CD4-positive, alpha-beta memory T cell (primary cell): Measurements from ENCODE around the gene MFRP. TPM values are rescaled to one million over a fixed set of nuclear protein-coding genes. Genes with fewer than 3 reads are reported as not detected.

ENCODE experiments used
- CTCF ChIA-PET: fragments of 350-600 bp; sonication (Branson Sonifier 250); formaldehyde crosslinking; loops from one replicate; lab custom pipeline; 2021; ENCODE audit warnings: inconsistent platforms; ENCODE audit not compliant: partially characterized antibody; lab: Charles Lee
- POLR2A ChIA-PET: fragments of 350-600 bp; sonication (Branson Sonifier 250); formaldehyde crosslinking; loops from one replicate; lab custom pipeline; 2021; ENCODE audit not compliant: partially characterized antibody; lab: Charles Lee
- DNase-seq, 5 donors: peaks; one replicate each; pipeline versions ENCODE4 v3.0.0 to v3.0.0-alpha.2; 2020 to 2022; ENCODE audit warnings: mixed read lengths in 1 of 5
- H3K27ac ChIP-seq: one replicate; pipeline ENCODE4 v1.7.0; 2013; ENCODE audit warnings: low read depth, low read length
- H3K27me3 ChIP-seq: 2 replicates; pipeline ENCODE4 v1.7.0; 2013; ENCODE audit warnings: mild to moderate bottlenecking, low read length, moderate library complexity; ENCODE audit not compliant: insufficient read depth
- H3K36me3 ChIP-seq: 2 replicates; pipeline ENCODE4 v1.7.0; 2013; ENCODE audit warnings: mild to moderate bottlenecking, low read length, moderate library complexity; ENCODE audit not compliant: insufficient read depth
- H3K4me1 ChIP-seq: 2 replicates; pipeline ENCODE4 v1.7.0; 2013; ENCODE audit warnings: mild to moderate bottlenecking, low read length, moderate library complexity; ENCODE audit not compliant: insufficient read depth
- H3K4me3 ChIP-seq, 2 donors: one replicate each; pipeline ENCODE4 v1.7.0; 2013; ENCODE audit warnings: low read length in 2 of 2, mild to moderate bottlenecking in 1 of 2
- H3K9me3 ChIP-seq, 2 donors: one replicate each; pipeline ENCODE4 v1.7.0; 2013; ENCODE audit warnings: low read length in 2 of 2, control low read depth in 1 of 2; ENCODE audit not compliant: control insufficient read depth in 1 of 2
- H3K27ac Mint-ChIP-seq, 7 donors: one replicate each; pipeline ENCODE4 v1.8.0; 2020 to 2021; ENCODE audit warnings: mixed read lengths in 7 of 7, mild to moderate bottlenecking in 6 of 7, inconsistent platforms in 3 of 7, moderate library complexity in 3 of 7
- H3K27me3 Mint-ChIP-seq, 2 donors: one replicate each; pipeline ENCODE4 v1.8.0; 2020 to 2021; ENCODE audit warnings: mixed read lengths in 2 of 2
- H3K36me3 Mint-ChIP-seq, 2 donors: one replicate each; pipeline ENCODE4 v1.8.0; 2020 to 2021; ENCODE audit warnings: mixed read lengths in 2 of 2, inconsistent platforms in 1 of 2, mild to moderate bottlenecking in 1 of 2
- H3K4me1 Mint-ChIP-seq, 4 donors: one replicate each; pipeline ENCODE4 v1.8.0; 2020 to 2021; ENCODE audit warnings: mixed read lengths in 4 of 4, mild to moderate bottlenecking in 1 of 4
- H3K4me3 Mint-ChIP-seq, 8 donors: one replicate each; pipeline ENCODE4 v1.8.0; 2020 to 2021; ENCODE audit warnings: mixed read lengths in 8 of 8, mild to moderate bottlenecking in 7 of 8, moderate library complexity in 6 of 8, inconsistent platforms in 3 of 8
- H3K9me3 Mint-ChIP-seq, 8 donors: one replicate each; pipeline ENCODE4 v1.8.0; 2020 to 2021; ENCODE audit warnings: mixed read lengths in 8 of 8, mild to moderate bottlenecking in 5 of 8, inconsistent platforms in 3 of 8, moderate library complexity in 1 of 8
- intact Hi-C: fragments of 100-400 bp; cut with micrococcal nuclease; formaldehyde crosslinking; loops from one replicate; pipeline ENCODE4 v1.15.1; 2023
- polyA plus RNA-seq, 2 donors: library from polyadenylated mRNA; unstranded; fragments of 300-500 nt; fragmentation: Illumina TruSeq; gene quantifications; one replicate each; pipeline ENCODE4 v1.2.3, GENCODE V29; 2021
- total RNA-seq, 2 experiments: library from RNA; stranded (reverse); gene quantifications; one replicate each; pipeline ENCODE4 v1.2.3, GENCODE V29; 2021

Gene MFRP
- total and polyA plus RNA-seq, 4 experiments from 2014 or later, result not detected

- Histone ChIP-seq H3K36me3 (no peaks in the 10 kb centered on the region), H3K27me3 (peaks cover 10% of the 10 kb centered on the region), H3K27ac (no peak overlapping the region), H3K4me3 (no peak overlapping the region), H3K4me1 (peaks cover 60% of the 10 kb centered on the region), H3K9me3 (no peaks in the 10 kb centered on the region)
- H3K27me3 Mint-ChIP-seq, result peaks cover 1 to 16% of the 10 kb centered on the region in 2 donors
- ChIA-PET POLR2A (interaction anchor here (0.8 kb wide), 1 partner anchor 20 kb away, joined by 3 read pairs; no protein-coding TSS in a partner anchor), CTCF (interaction anchor here (1.6 kb wide), 1 partner anchor 121 kb away, joined by 3 read pairs; no protein-coding TSS in a partner anchor)
- H3K9me3 Mint-ChIP-seq, result no peaks in the 10 kb centered on the region
- no peaks in the 10 kb centered on the region for H3K36me3 Mint-ChIP-seq
- peaks cover 17 to 54% (median 32%) of the 10 kb centered on the region in 4 donors for H3K4me1 Mint-ChIP-seq
- intact Hi-C loops, result no loop called here
- peak overlapping the region in 2 of 8 donors; percentile 15 to 83 for H3K4me3 Mint-ChIP-seq
- peak overlapping the region in 3 of 7 donors; percentile 23 to 52 (median 46) for H3K27ac Mint-ChIP-seq
- DNase-seq, result no peak
Measured at GRCh38 chr11:119317592-119318239, 28.8 kb downstream of the MFRP start.

- Mint-ChIP-seq H3K4me3 (peak within 1 kb of the TSS; percentile 50 to 83 (median 75)), H3K9me3 (no peaks in the 10 kb centered on the region), H3K36me3 (no peaks in the 10 kb centered on the region), H3K27ac (peak within 1 kb of the TSS in 5 of 7 donors; percentile 35 to 70 (median 52)), H3K4me1 (peaks cover 14 to 49% (median 31%) of the 10 kb centered on the region in 4 donors), H3K27me3 (peaks cover 1 to 16% of the 10 kb centered on the region in 2 donors)
- DNase-seq, result peak in 1 of 5 donors; percentile 19
- H3K4me3 ChIP-seq, result peak within 1 kb of the TSS; percentile 46 to 49
- H3K4me1 ChIP-seq, result peaks cover 55% of the 10 kb centered on the region
- CTCF ChIA-PET, result interaction anchor here (1.6 to 2.5 kb wide), 2 partner anchors 21 to 120 kb away, joined by 3 to 6 read pairs; no protein-coding TSS in a partner anchor
- intact Hi-C loops, result no loop called here
- H3K9me3 ChIP-seq, result no peaks in the 10 kb centered on the region
- POLR2A ChIA-PET, result interaction anchor here (0.9 kb wide), 1 partner anchor 9 kb away, joined by 3 read pairs; no protein-coding TSS in a partner anchor
- no peak within 1 kb of the TSS for H3K27ac ChIP-seq
- H3K27me3 ChIP-seq, result peaks cover 10% of the 10 kb centered on the region
- H3K36me3 ChIP-seq, result no peaks in the 10 kb centered on the region
Measured at GRCh38 chr11:119316729-119317591, 29.5 kb downstream of the MFRP start, which contains the start of gene MCAM. MCAM (minus strand) TSS chr11:119317130; CDS start chr11:119317101, 29 bp downstream.

- DNase-seq, result no peak
Measured at GRCh38 chr11:119316016-119316728, 30.3 kb downstream of the MFRP start.

GRCh38 chr11:119315131-119316015 is 31.1 kb downstream of the MFRP start:
- Mint-ChIP-seq H3K9me3 (no peaks in the 10 kb centered on the region), H3K27me3 (peaks cover 1 to 16% of the 10 kb centered on the region in 2 donors), H3K4me1 (peaks cover 11 to 42% (median 24%) of the 10 kb centered on the region in 4 donors), H3K4me3 (peak overlapping the region; percentile 67 to 82 (median 75)), H3K27ac (peak overlapping the region in 4 of 7 donors; percentile 15 to 70 (median 58)), H3K36me3 (no peaks in the 10 kb centered on the region)
- Histone ChIP-seq H3K4me1 (peaks cover 46% of the 10 kb centered on the region), H3K4me3 (peak overlapping the region; percentile 46 to 49), H3K27ac (no peak overlapping the region), H3K36me3 (no peaks in the 10 kb centered on the region), H3K27me3 (peaks cover 10% of the 10 kb centered on the region), H3K9me3 (no peaks in the 10 kb centered on the region)
- intact Hi-C loops, result no loop called here
- CTCF ChIA-PET, result interaction anchor here (1.0 to 2.7 kb wide), 4 partner anchors 8 to 31 kb away, joined by 3 to 22 read pairs (median 6); no protein-coding TSS in a partner anchor
- POLR2A ChIA-PET, result interaction anchor here (0.5 to 1.6 kb wide), 6 partner anchors 8 to 109 kb away, joined by 3 to 6 read pairs (median 3); partner anchors contain the start of gene CBL
- DNase-seq, result peak; percentile 44 to 69 (median 56)

More at GRCh38 chr11:119316016-119316728, 30.3 kb downstream of the MFRP start:
- H3K4me3 Mint-ChIP-seq, result peak overlapping the region; percentile 67 to 82 (median 75)
- H3K36me3 Mint-ChIP-seq, result no peaks in the 10 kb centered on the region
- intact Hi-C loops, result no loop called here
- H3K4me3 ChIP-seq, result peak overlapping the region; percentile 46 to 49
- ChIA-PET CTCF (interaction anchor here (1.0 to 2.7 kb wide), 4 partner anchors 8 to 32 kb away, joined by 3 to 22 read pairs (median 6); no protein-coding TSS in a partner anchor), POLR2A (interaction anchor here (0.9 to 1.3 kb wide), 2 partner anchors 8 kb away, joined by 3 to 6 read pairs; no protein-coding TSS in a partner anchor)
- H3K27ac ChIP-seq, result no peak overlapping the region
- peaks cover 10% of the 10 kb centered on the region for H3K27me3 ChIP-seq
- H3K9me3 ChIP-seq, result no peaks in the 10 kb centered on the region
- H3K4me1 Mint-ChIP-seq, result peaks cover 11 to 42% (median 25%) of the 10 kb centered on the region in 4 donors
- H3K4me1 ChIP-seq, result peaks cover 50% of the 10 kb centered on the region
- H3K27ac Mint-ChIP-seq, result peak overlapping the region in 2 of 7 donors; percentile 65 to 70
- H3K27me3 Mint-ChIP-seq, result peaks cover 1 to 16% of the 10 kb centered on the region in 2 donors
- no peaks in the 10 kb centered on the region for H3K9me3 Mint-ChIP-seq
- no peaks in the 10 kb centered on the region for H3K36me3 ChIP-seq

GRCh38 chr11:119314726-119315125 is 31.8 kb downstream of the MFRP start:
- no peak overlapping the region for H3K4me3 ChIP-seq
- ChIA-PET POLR2A (interaction anchor here (0.5 to 1.6 kb wide), 6 partner anchors 8 to 109 kb away, joined by 3 to 6 read pairs (median 3); partner anchors contain the start of gene CBL), CTCF (interaction anchor here (2.4 to 2.7 kb wide), 3 partner anchors 9 to 30 kb away, joined by 6 to 22 read pairs (median 6); no protein-coding TSS in a partner anchor)
- H3K27ac ChIP-seq, result no peak overlapping the region
- no peaks in the 10 kb centered on the region for H3K36me3 ChIP-seq
- Mint-ChIP-seq H3K27ac (peak overlapping the region in 1 of 7 donors; percentile 30), H3K4me1 (peaks cover 9 to 38% (median 21%) of the 10 kb centered on the region in 4 donors), H3K27me3 (peaks cover 1 to 15% of the 10 kb centered on the region in 2 donors), H3K9me3 (no peaks in the 10 kb centered on the region), H3K4me3 (peak overlapping the region; percentile 9 to 82 (median 72)), H3K36me3 (no peaks in the 10 kb centered on the region)
- intact Hi-C loops, result no loop called here
- H3K27me3 ChIP-seq, result peaks cover 10% of the 10 kb centered on the region
- no peak for DNase-seq
- H3K9me3 ChIP-seq, result no peaks in the 10 kb centered on the region
- H3K4me1 ChIP-seq, result peaks cover 39% of the 10 kb centered on the region
